ENCODE data around the gene CRISPLD2.

DNA sequence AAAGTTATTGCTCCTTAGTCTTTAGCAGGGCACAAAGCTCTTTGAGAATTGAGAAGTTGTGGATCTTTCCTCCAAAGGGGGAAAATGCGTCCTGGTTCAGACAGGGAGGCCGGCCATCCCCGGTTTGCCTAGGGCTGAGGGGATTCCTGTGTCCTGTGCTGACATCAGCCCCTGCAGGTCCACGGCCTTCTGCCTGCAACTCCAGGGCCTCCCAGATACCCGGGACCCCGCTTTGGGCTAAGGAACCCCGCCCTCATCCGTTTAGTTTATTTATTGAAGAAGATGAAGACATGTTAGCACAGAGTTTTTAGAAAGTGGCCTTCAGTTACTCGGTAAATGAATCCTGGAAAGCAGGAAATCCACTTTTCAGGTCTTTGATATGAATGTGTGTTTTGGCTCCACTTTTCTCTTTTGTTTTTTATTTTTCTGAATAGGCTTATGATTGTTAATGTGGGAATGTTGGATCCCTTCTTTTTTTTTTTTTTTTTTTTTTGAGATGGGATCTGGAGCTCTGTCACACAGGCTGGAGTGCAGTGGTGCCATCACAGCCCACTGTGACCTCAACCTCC lies 65.6 kb downstream of the CRISPLD2 start:
- no peak for TF ChIP-seq POLR2A (IDR thresholded peaks at IDR 0.05)
- TF ChIP-seq, protein P1, sequence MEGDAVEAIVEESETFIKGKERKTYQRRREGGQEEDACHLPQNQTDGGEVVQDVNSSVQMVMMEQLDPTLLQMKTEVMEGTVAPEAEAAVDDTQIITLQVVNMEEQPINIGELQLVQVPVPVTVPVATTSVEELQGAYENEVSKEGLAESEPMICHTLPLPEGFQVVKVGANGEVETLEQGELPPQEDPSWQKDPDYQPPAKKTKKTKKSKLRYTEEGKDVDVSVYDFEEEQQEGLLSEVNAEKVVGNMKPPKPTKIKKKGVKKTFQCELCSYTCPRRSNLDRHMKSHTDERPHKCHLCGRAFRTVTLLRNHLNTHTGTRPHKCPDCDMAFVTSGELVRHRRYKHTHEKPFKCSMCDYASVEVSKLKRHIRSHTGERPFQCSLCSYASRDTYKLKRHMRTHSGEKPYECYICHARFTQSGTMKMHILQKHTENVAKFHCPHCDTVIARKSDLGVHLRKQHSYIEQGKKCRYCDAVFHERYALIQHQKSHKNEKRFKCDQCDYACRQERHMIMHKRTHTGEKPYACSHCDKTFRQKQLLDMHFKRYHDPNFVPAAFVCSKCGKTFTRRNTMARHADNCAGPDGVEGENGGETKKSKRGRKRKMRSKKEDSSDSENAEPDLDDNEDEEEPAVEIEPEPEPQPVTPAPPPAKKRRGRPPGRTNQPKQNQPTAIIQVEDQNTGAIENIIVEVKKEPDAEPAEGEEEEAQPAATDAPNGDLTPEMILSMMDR (IDR thresholded peaks at IDR 0.05): no peak

All from suprapubic skin (tissue), 3 donors.